ENCODE results near the gene CD81. TPM values are rescaled to one million over a fixed set of nuclear protein-coding genes. Genes with fewer than 3 reads are reported as not detected.

CD81 gene
- total RNA-seq, 1 experiment from 2014 or later, result 237 TPM

- Mint-ChIP-seq H3K4me3 (no peak overlapping the region), H3K36me3 (peaks cover 7% of the 10 kb centered on the region; the same call in 1 of the 2 replicates), H3K27ac (no peak overlapping the region), H3K4me1 (no peaks in the 10 kb centered on the region), H3K9me3 (no peaks in the 10 kb centered on the region), H3K27me3 (ENCODE audit: low read depth) (no peaks in the 10 kb centered on the region)
- no peak for ATAC-seq
- no peak for TF ChIP-seq MAX (CRISPR knock-in tag; IDR thresholded peaks at IDR 0.05)
- TF ChIP-seq ZMAT4 (CRISPR knock-in tag; IDR thresholded peaks at IDR 0.05), result no peak
- TF ChIP-seq ZNF263 (CRISPR knock-in tag; IDR thresholded peaks at IDR 0.05; ENCODE audit: low read depth), result peak; percentile 60; the same call in 1 of the 2 replicates
- DNase-seq (ENCODE audit: low spot score), result no peak
- ChIA-PET CTCF (interaction anchor here (1.2 kb wide), 1 partner anchor 124 kb away, joined by 3 read pairs; no protein-coding TSS in a partner anchor), POLR2A (no interaction called here)
These were observed 29.8 kb downstream of the CD81 start for GRCh38 chr11:2406878-2407410.

- no peak overlapping the region for H3K4me3 Mint-ChIP-seq
- POLR2A ChIA-PET, result no interaction called here
- H3K9me3 Mint-ChIP-seq, result no peaks in the 10 kb centered on the region
- no peak overlapping the region for H3K27ac Mint-ChIP-seq
- H3K27me3 Mint-ChIP-seq (ENCODE audit: low read depth), result no peaks in the 10 kb centered on the region
- CTCF ChIA-PET, result interaction anchor here (0.5 to 2.7 kb wide), 5 partner anchors 8 to 576 kb away, joined by 3 to 22 read pairs (median 8); partner anchors contain the start of gene TSSC4
- no peaks in the 10 kb centered on the region for H3K36me3 Mint-ChIP-seq
- H3K4me1 Mint-ChIP-seq, result no peaks in the 10 kb centered on the region
- TF ChIP-seq EMX1 (CRISPR knock-in tag; IDR thresholded peaks at IDR 0.05) (no peak), MYBL2 (CRISPR knock-in tag; IDR thresholded peaks at IDR 0.05) (no peak), IRF2 (CRISPR knock-in tag; IDR thresholded peaks at IDR 0.05; ENCODE audit: borderline replicate concordance, low read depth) (no peak), ZNF671 (CRISPR knock-in tag; IDR thresholded peaks at IDR 0.05) (no peak), NFATC4 (CRISPR knock-in tag; IDR thresholded peaks at IDR 0.05) (no peak), FOXJ3 (CRISPR knock-in tag; IDR thresholded peaks at IDR 0.05; ENCODE audit: borderline replicate concordance) (no peak), ARID4B (CRISPR knock-in tag; IDR thresholded peaks at IDR 0.05; ENCODE audit: borderline replicate concordance) (no peak), E2F1 (CRISPR knock-in tag; IDR thresholded peaks at IDR 0.05) (no peak), ZNF232 (CRISPR knock-in tag; IDR thresholded peaks at IDR 0.05) (no peak), STAT6 (CRISPR knock-in tag; conservative IDR thresholded peaks at IDR 0.05; ENCODE audit: low read depth) (no peak), SMAD4 (CRISPR knock-in tag; IDR thresholded peaks at IDR 0.05) (no peak), ZNF281 (CRISPR knock-in tag; IDR thresholded peaks at IDR 0.05) (no peak), MAX (CRISPR knock-in tag; IDR thresholded peaks at IDR 0.05) (no peak), ETV6 (CRISPR knock-in tag; IDR thresholded peaks at IDR 0.05) (no peak), FOXP1 (CRISPR knock-in tag; IDR thresholded peaks at IDR 0.05; ENCODE audit: borderline replicate concordance) (no peak), KAT7 (CRISPR knock-in tag; IDR thresholded peaks at IDR 0.05; ENCODE audit: borderline replicate concordance) (no peak), ZNF219 (CRISPR knock-in tag; IDR thresholded peaks at IDR 0.05; ENCODE audit: borderline replicate concordance) (no peak), RORB (CRISPR knock-in tag; IDR thresholded peaks at IDR 0.05) (no peak), ZNF121 (CRISPR knock-in tag; IDR thresholded peaks at IDR 0.05) (no peak)
- ATAC-seq (no peak), DNase-seq (ENCODE audit: low spot score) (no peak)
These were observed 31.6 kb downstream of the CD81 start for GRCh38 chr11:2408671-2409070.

All from WTC11 (cell line).